GM12878 (cell line): ENCODE data around the gene NCAM1.

Source experiments
- ATF7 ChIP-seq: fragments of 450-650 bp; IDR thresholded peaks from 2 replicates; pipeline ENCODE4 v1.6.1; 2016; ENCODE audit warnings: low read depth, mild to moderate bottlenecking
- BCL11A ChIP-seq: IDR thresholded peaks from 2 replicates; pipeline ENCODE4 v1.6.1; 2011; ENCODE audit warnings: low read depth, low read length
- EP300 ChIP-seq, 2 experiments: fragments of 150-350 bp in 1 of 2; IDR thresholded peaks; 2 replicates each; pipeline ENCODE4 v1.6.1; 2011 to 2012; ENCODE audit warnings: low read depth in 2 of 2, low read length in 2 of 2, borderline replicate concordance in 1 of 2, improper control_type of control experiment in 1 of 2, inconsistent platforms in 1 of 2; ENCODE audit not compliant: control insufficient read depth in 1 of 2
- LARP7 ChIP-seq: fragments of 450-650 bp; IDR thresholded peaks from 2 replicates; pipeline ENCODE4 v1.6.1; 2017; ENCODE audit warnings: mild to moderate bottlenecking
- POLR2A ChIP-seq: IDR thresholded peaks from 2 replicates; pipeline ENCODE4 v1.6.1; 2011; ENCODE audit warnings: low read depth, mild to moderate bottlenecking, low read length
- SP1 ChIP-seq: IDR thresholded peaks from one replicate; pipeline ENCODE4 v1.6.1; 2011; ENCODE audit warnings: low read depth, low read length
- TAF1 ChIP-seq: IDR thresholded peaks from 2 replicates; pipeline ENCODE4 v1.6.1; 2011; ENCODE audit warnings: mild to moderate bottlenecking, low read depth, low read length, borderline replicate concordance
- ZBED1 ChIP-seq: IDR thresholded peaks from 2 replicates; pipeline ENCODE4 v1.6.1; 2016; ENCODE audit warnings: borderline replicate concordance
- ZZZ3 ChIP-seq: IDR thresholded peaks from 2 replicates; pipeline ENCODE4 v1.6.1; 2011; ENCODE audit warnings: low read depth; ENCODE audit not compliant: control insufficient read depth, insufficient read length
- TF ChIP-seq, protein P1 (sequence below), 3 experiments: IDR thresholded peaks in 2 of 3; conservative IDR thresholded peaks in 1 of 3; 2 replicates each; pipeline ENCODE4 v1.5.1; 2011; ENCODE audit warnings: low read depth in 3 of 3, low read length in 3 of 3, mild to moderate bottlenecking in 3 of 3, control low read depth in 2 of 3, moderate library complexity in 2 of 3, inconsistent platforms in 1 of 3, mixed read lengths in 1 of 3; ENCODE audit not compliant: control insufficient read depth in 2 of 3, insufficient read depth in 1 of 3; ENCODE audit errors: extremely low read depth in 1 of 3
- TF ChIP-seq, protein P2 (sequence below): IDR thresholded peaks from 2 replicates; pipeline ENCODE4 v1.6.1; 2011; ENCODE audit warnings: low read depth, mild to moderate bottlenecking, low read length, moderate library complexity, borderline replicate concordance; ENCODE audit errors: extremely low read depth
- TF ChIP-seq, protein P3 (sequence below): fragments of 450-650 bp; IDR thresholded peaks from 2 replicates; pipeline ENCODE4 v1.6.1; 2016; ENCODE audit warnings: mild to moderate bottlenecking, moderate library complexity, borderline replicate concordance

DNA sequence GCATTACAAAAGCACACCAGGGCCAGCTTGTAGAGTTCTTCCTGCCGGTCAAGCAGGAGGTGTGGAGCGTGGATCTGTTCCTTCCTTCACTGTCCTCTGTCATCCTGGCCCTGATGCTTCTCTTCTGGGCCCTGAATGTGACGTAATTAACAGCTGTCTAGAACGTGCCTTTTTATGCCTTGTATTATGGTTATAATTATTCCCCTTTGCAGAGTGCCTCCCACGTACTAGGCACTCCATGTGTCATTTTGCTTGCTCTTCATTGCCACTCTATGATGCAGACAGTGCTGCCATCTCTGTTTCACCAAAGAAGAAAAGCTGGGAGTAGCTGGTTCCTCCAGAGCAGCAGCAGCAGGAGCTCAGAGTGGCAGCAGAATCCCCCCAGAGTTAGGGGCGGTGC is 221.1 kb downstream of the NCAM1 start:
- TF ChIP-seq, protein P1, sequence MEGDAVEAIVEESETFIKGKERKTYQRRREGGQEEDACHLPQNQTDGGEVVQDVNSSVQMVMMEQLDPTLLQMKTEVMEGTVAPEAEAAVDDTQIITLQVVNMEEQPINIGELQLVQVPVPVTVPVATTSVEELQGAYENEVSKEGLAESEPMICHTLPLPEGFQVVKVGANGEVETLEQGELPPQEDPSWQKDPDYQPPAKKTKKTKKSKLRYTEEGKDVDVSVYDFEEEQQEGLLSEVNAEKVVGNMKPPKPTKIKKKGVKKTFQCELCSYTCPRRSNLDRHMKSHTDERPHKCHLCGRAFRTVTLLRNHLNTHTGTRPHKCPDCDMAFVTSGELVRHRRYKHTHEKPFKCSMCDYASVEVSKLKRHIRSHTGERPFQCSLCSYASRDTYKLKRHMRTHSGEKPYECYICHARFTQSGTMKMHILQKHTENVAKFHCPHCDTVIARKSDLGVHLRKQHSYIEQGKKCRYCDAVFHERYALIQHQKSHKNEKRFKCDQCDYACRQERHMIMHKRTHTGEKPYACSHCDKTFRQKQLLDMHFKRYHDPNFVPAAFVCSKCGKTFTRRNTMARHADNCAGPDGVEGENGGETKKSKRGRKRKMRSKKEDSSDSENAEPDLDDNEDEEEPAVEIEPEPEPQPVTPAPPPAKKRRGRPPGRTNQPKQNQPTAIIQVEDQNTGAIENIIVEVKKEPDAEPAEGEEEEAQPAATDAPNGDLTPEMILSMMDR (IDR thresholded peaks at IDR 0.05 in 2 of 3, conservative IDR thresholded peaks at IDR 0.05 in 1 of 3; ENCODE audit: control insufficient read depth in 2 of 3, extremely low read depth in 1 of 3, insufficient read depth in 1 of 3, low read depth in 3 of 3, low read length in 3 of 3): no peak
- TF ChIP-seq, protein P2, sequence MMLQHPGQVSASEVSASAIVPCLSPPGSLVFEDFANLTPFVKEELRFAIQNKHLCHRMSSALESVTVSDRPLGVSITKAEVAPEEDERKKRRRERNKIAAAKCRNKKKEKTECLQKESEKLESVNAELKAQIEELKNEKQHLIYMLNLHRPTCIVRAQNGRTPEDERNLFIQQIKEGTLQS: no peak
- TF ChIP-seq ZBED1 (no peak), BCL11A (no peak), ATF7 (no peak), TAF1 (no peak), POLR2A (no peak), SP1 (no peak), LARP7 (no peak), EP300 (IDR thresholded peaks at IDR 0.05; ENCODE audit: borderline replicate concordance in 1 of 2, control insufficient read depth in 1 of 2, low read depth in 2 of 2, low read length in 2 of 2) (no peak), ZZZ3 (no peak)
- TF ChIP-seq, protein P3, sequence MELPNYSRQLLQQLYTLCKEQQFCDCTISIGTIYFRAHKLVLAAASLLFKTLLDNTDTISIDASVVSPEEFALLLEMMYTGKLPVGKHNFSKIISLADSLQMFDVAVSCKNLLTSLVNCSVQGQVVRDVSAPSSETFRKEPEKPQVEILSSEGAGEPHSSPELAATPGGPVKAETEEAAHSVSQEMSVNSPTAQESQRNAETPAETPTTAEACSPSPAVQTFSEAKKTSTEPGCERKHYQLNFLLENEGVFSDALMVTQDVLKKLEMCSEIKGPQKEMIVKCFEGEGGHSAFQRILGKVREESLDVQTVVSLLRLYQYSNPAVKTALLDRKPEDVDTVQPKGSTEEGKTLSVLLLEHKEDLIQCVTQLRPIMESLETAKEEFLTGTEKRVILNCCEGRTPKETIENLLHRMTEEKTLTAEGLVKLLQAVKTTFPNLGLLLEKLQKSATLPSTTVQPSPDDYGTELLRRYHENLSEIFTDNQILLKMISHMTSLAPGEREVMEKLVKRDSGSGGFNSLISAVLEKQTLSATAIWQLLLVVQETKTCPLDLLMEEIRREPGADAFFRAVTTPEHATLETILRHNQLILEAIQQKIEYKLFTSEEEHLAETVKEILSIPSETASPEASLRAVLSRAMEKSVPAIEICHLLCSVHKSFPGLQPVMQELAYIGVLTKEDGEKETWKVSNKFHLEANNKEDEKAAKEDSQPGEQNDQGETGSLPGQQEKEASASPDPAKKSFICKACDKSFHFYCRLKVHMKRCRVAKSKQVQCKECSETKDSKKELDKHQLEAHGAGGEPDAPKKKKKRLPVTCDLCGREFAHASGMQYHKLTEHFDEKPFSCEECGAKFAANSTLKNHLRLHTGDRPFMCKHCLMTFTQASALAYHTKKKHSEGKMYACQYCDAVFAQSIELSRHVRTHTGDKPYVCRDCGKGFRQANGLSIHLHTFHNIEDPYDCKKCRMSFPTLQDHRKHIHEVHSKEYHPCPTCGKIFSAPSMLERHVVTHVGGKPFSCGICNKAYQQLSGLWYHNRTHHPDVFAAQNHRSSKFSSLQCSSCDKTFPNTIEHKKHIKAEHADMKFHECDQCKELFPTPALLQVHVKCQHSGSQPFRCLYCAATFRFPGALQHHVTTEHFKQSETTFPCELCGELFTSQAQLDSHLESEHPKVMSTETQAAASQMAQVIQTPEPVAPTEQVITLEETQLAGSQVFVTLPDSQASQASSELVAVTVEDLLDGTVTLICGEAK: no peak
